Adrenal gland (tissue), 12 donors: ENCODE results near the gene IFNGR1. TPM values are rescaled to one million over a fixed set of nuclear protein-coding genes. Genes with fewer than 3 reads are reported as not detected.
"Not testable (repeated sequence)": the region's sequence is repeated elsewhere in the genome, so short reads cannot be mapped to it uniquely, and the experiment has no call there.

Experiments used
- DNase-seq, 7 donors: peaks; one replicate each; pipeline ENCODE4 v3.0.0-alpha.2; 2019 to 2020
- H3K27ac ChIP-seq, 5 donors: fragments of 200-600 bp; sonication (generic) in 4 of 5; 1 replicate in 3 of 5; 2 replicates in 2 of 5; pipeline versions ENCODE4 v1.5.1 to v1.8.0; 2016 to 2020; ENCODE audit warnings: mild to moderate bottlenecking in 1 of 5
- H3K27me3 ChIP-seq: fragments of 200-600 bp; 2 replicates; pipeline ENCODE4 v1.8.0; 2021
- H3K36me3 ChIP-seq, 2 donors: fragments of 200-600 bp; replicated peaks in 1 of 2; 1 replicate in 1 of 2; 2 replicates in 1 of 2; pipeline versions ENCODE4 v1.5.1 to v1.8.0; 2018 to 2022
- H3K4me1 ChIP-seq, 2 donors: fragments of 200-600 bp; replicated peaks in 1 of 2; 1 replicate in 1 of 2; 2 replicates in 1 of 2; pipeline versions ENCODE4 v1.5.1 to v1.8.0; 2018 to 2021
- H3K4me3 ChIP-seq, 4 donors: fragments of 200-600 bp; sonication (generic) in 3 of 4; one replicate each; pipeline ENCODE4 v1.5.1; 2016 to 2018
- H3K9me3 ChIP-seq, 3 donors: fragments of 200-600 bp; sonication (generic) in 1 of 3; replicated peaks in 1 of 3; 1 replicate in 2 of 3; 2 replicates in 1 of 3; pipeline versions ENCODE4 v1.5.1 to v1.8.0; 2016 to 2021
- POLR2A ChIP-seq, 2 donors: fragments of 450-650 bp; IDR thresholded peaks; one replicate each; pipeline ENCODE4 v1.6.1; 2017; ENCODE audit warnings: antibody characterized with exemption in 2 of 2, mild to moderate bottlenecking in 2 of 2, moderate library complexity in 1 of 2
- WGBS, 4 donors: extraction: QIAGEN DNeasy Blood & Tissue Kit in 2 of 4; methylation state at CpG; one replicate each; pipeline versions ENCODE4 v1.1.5 to v1.1.7; 2013 to 2017; 5-methylcytosine and 5-hydroxymethylcytosine counted together
- intact Hi-C, 2 donors: fragments of 100-400 bp; cut with DNase I; formaldehyde crosslinking; loops; one replicate each; pipeline versions ENCODE4 v1.14.1 to v1.15.0; 2022 to 2023
- polyA plus RNA-seq, 3 donors: library from polyadenylated mRNA; stranded (reverse); fragments of 200-250 nt in 2 of 3; fragments of 350-450 nt in 1 of 3; fragmentation: Illumina TruSeq in 1 of 3; extraction: RNeasy Lipid Tissue Mini Kit (QIAGEN cat#74804) in 1 of 3; gene quantifications; one replicate each; pipeline ENCODE4 v1.2.3, GENCODE V29; 2013 to 2014
- total RNA-seq, 9 donors: library from RNA; depleted of rRNA in 4 of 9; stranded (reverse); fragments of >200 nt in 4 of 9; fragments of 120-200 nt in 1 of 9; fragmentation: NEBNext Ultra II Directional in 1 of 9; extraction: Animal tissue kit (Norgen Biotek cat#: 25700) in 1 of 9; gene quantifications; one replicate each; pipeline versions ENCODE4 v1.1.0 to v1.2.4, GENCODE V29; 2013 to 2023
- TF ChIP-seq, protein P1 (sequence below), 6 experiments: fragments of 450-650 bp in 4 of 6; fragments of 200-600 bp in 2 of 6; sonication (generic) in 1 of 6; IDR thresholded peaks; 1 replicate in 5 of 6; 2 replicates in 1 of 6; pipeline versions ENCODE4 v1.5.1 to v1.8.0; 2016 to 2021; ENCODE audit warnings: antibody characterized with exemption in 6 of 6, mild to moderate bottlenecking in 2 of 6, moderate library complexity in 1 of 6
- donor health status: healthy with polysubstance abuse.
- donor health status: Bipolar disorder and iron deficiency.
- donor health status: DM: yes; HTN: yes; CAD: no.
- donor health status: DM: no; HTN: no; CAD: no.
- donor health status: DM: no; HTN: no; CAD: no.
- donor health status: DM: yes; HTN: yes; CAD: no.

The IFNGR1 gene
- total and polyA plus RNA-seq, 12 donors = 55.5 to 110 (median 69.9) TPM

DNA sequence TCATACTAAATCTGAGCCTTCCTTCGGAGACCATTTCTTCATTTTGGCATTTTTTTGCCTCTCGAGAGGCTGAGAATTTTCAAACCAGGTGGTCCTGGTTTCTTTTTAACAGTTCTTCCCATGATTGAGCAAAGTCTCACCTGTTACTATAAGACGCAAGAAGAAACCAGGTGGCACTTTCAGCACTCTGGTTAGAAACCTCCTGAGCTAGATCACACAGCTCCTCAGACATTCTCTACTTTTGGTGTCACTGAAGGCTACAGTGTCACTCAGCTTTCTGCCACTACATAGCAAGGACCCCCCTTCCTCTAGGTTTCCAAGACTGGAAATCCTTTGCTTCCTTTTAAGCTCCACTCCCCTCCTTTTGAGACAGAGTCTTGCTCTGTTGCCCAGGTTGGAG is 7.3 kb downstream of the IFNGR1 start:
- intact Hi-C loops = no loop called here
- 87 to 95% (median 92%) methylated on average over 3 of the region's 3 CpGs for WGBS, 4 donors
- Histone ChIP-seq H3K9me3 (no peaks in the 10 kb centered on the region), H3K4me3 (no peak overlapping the region), H3K4me1 (peaks cover 42 to 74% of the 10 kb centered on the region in 2 donors), H3K27ac (peak overlapping the region in 1 of 5 donors; percentile 12), H3K27me3 (no peaks in the 10 kb centered on the region), H3K36me3 (no peaks in the 10 kb centered on the region)
- DNase-seq = no peak
- TF ChIP-seq POLR2A (IDR thresholded peaks at IDR 0.05) = no peak
- TF ChIP-seq, protein P1, sequence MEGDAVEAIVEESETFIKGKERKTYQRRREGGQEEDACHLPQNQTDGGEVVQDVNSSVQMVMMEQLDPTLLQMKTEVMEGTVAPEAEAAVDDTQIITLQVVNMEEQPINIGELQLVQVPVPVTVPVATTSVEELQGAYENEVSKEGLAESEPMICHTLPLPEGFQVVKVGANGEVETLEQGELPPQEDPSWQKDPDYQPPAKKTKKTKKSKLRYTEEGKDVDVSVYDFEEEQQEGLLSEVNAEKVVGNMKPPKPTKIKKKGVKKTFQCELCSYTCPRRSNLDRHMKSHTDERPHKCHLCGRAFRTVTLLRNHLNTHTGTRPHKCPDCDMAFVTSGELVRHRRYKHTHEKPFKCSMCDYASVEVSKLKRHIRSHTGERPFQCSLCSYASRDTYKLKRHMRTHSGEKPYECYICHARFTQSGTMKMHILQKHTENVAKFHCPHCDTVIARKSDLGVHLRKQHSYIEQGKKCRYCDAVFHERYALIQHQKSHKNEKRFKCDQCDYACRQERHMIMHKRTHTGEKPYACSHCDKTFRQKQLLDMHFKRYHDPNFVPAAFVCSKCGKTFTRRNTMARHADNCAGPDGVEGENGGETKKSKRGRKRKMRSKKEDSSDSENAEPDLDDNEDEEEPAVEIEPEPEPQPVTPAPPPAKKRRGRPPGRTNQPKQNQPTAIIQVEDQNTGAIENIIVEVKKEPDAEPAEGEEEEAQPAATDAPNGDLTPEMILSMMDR (IDR thresholded peaks at IDR 0.05) = no peak

DNA sequence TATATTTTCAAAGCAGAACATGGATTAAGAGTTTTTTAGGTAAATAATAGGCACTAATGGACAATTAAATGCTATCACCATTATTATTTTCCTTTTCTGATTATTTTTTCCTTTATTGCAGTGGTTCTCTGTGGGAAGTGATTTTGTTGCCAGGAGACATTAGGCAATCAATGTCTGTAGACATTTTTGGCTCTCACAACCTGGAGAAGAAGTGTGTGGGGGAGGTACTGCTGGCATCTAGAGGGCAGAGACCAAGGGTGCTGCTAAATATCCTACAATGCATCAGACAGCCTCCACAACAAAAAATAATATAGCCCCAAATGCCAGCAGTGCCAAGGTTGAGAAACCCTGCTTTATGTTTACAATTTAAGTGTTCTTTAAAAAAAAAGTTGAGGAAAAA is 8.3 kb downstream of the IFNGR1 start:
- H3K4me1 ChIP-seq = peaks cover 51 to 74% of the 10 kb centered on the region in 2 donors
- DNase-seq = peak in 1 of 7 donors; percentile 52
- H3K4me3 ChIP-seq = peak overlapping the region in 1 of 4 donors; percentile 5
- no peaks in the 10 kb centered on the region for H3K27me3 ChIP-seq
- intact Hi-C loops = no loop called here
- H3K36me3 ChIP-seq = peaks cover 0 to 3% of the 10 kb centered on the region in 2 donors
- H3K27ac ChIP-seq = peak overlapping the region in 3 of 5 donors; percentile 23 to 48 (median 42)
- TF ChIP-seq, protein P1 (IDR thresholded peaks at IDR 0.05) = no peak
- no peak for TF ChIP-seq POLR2A (IDR thresholded peaks at IDR 0.05)
- no peaks in the 10 kb centered on the region for H3K9me3 ChIP-seq

GRCh38 chr6:137208279-137208678 is 10.9 kb downstream of the IFNGR1 start:
- no peak for TF ChIP-seq POLR2A (IDR thresholded peaks at IDR 0.05)
- TF ChIP-seq, protein P1 (IDR thresholded peaks at IDR 0.05) = no peak
- Histone ChIP-seq H3K4me3 (no peak overlapping the region), H3K36me3 (peaks cover 0 to 29% of the 10 kb centered on the region in 2 donors), H3K4me1 (peaks cover 38 to 48% of the 10 kb centered on the region in 2 donors), H3K27me3 (no peaks in the 10 kb centered on the region), H3K27ac (no peak overlapping the region), H3K9me3 (no peaks in the 10 kb centered on the region)
- intact Hi-C loops = no loop called here
- WGBS, 4 donors = 94 to 99% (median 97%) methylated on average over 6 to 7 of the region's 7 CpGs
- DNase-seq = no peak

GRCh38 chr6:137207457-137207856 is 11.7 kb downstream of the IFNGR1 start:
- peaks cover 29 to 40% of the 10 kb centered on the region in 2 donors for H3K4me1 ChIP-seq
- H3K27me3 ChIP-seq, H3K4me3 ChIP-seq, DNase-seq, H3K9me3 ChIP-seq, intact Hi-C loops, H3K27ac ChIP-seq: not testable (repeated sequence)
- H3K36me3 ChIP-seq = peaks cover 0 to 36% of the 10 kb centered on the region in 2 donors
- 83 to 93% (median 88%) methylated on average over 3 of the region's 3 CpGs for WGBS, 4 donors

GRCh38 chr6:137206577-137206976 is 12.6 kb downstream of the IFNGR1 start:
- H3K27ac ChIP-seq = no peak overlapping the region
- H3K9me3 ChIP-seq = no peaks in the 10 kb centered on the region
- peaks cover 25 to 32% of the 10 kb centered on the region in 2 donors for H3K4me1 ChIP-seq
- H3K27me3 ChIP-seq = no peaks in the 10 kb centered on the region
- TF ChIP-seq POLR2A (IDR thresholded peaks at IDR 0.05) = no peak
- TF ChIP-seq, protein P1 (IDR thresholded peaks at IDR 0.05) = no peak
- DNase-seq = no peak
- intact Hi-C loops = no loop called here
- WGBS, 4 donors = 24 to 52% (median 34%) methylated on average over 1 of the region's 1 CpG
- peaks cover 0 to 40% of the 10 kb centered on the region in 2 donors for H3K36me3 ChIP-seq
- H3K4me3 ChIP-seq = no peak overlapping the region
